HCT116 (cell line): Measurements from ENCODE around the gene SPAG4. TPM values are rescaled to one million over a fixed set of nuclear protein-coding genes. Genes with fewer than 3 reads are reported as not detected.

Experiments used
- ATAC-seq: fragments of 200-7000 bp; cut with Tn5 transposase; 2 replicates; pipeline ENCODE4 v1.9.1; 2020; ENCODE audit warnings: mild to moderate bottlenecking, moderate library complexity
- BruUV-seq: library from RNA; stranded (reverse); fragments of 400-500 nt; replicated peaks from 2 replicates; lab custom pipeline; 2021; lab: Mats Ljungman, UMichigan
- CTCF ChIA-PET: fragments of 300-600 bp; sonication (Branson Sonifier 250); formaldehyde crosslinking; loops from one replicate; lab custom pipeline; 2021; ENCODE audit warnings: antibody characterized with exemption; lab: Charles Lee
- POLR2A ChIA-PET: fragments of 300-600, 350-600 bp; sonication (Branson Sonifier 250); formaldehyde crosslinking; loops from one replicate; lab custom pipeline; 2021; ENCODE audit warnings: antibody characterized with exemption; lab: Charles Lee
- RAD21 ChIA-PET, 2 experiments: fragments of 300-600 bp; sonication (Branson Sonifier 250); formaldehyde crosslinking; loops; one replicate each; lab custom pipeline; 2023; ENCODE audit warnings: low total read pairs in 2 of 2; ENCODE audit not compliant: uncharacterized antibody in 2 of 2, unreplicated experiment in 2 of 2, low non-redundant PET in 1 of 2; lab: Charles Lee
- DNase-seq: peaks from one replicate; pipeline ENCODE4 v3.0.0-alpha.2; 2010; ENCODE audit warnings: low read depth, low spot score
- H2AFZ ChIP-seq: fragments of 200-600 bp; shearing (Covaris generic), sonication (generic); 2 replicates; pipeline ENCODE4 v1.6.1; 2017; ENCODE audit warnings: low read depth, mixed run types, mixed read lengths, antibody characterized with exemption, low read length; ENCODE audit not compliant: poor library complexity, severe bottlenecking
- H3K27ac ChIP-seq: 2 replicates; pipeline ENCODE4 v1.5.1; 2012; ENCODE audit warnings: low read depth, low read length
- H3K27me3 ChIP-seq: fragments of 200-600 bp; sonication (generic); 2 replicates; pipeline ENCODE4 v1.6.1; 2016; ENCODE audit warnings: mixed run types, low read length, mixed read lengths; ENCODE audit not compliant: insufficient read depth
- H3K36me3 ChIP-seq, 2 experiments: fragments of 200-500 bp in 1 of 2; fragments of 200-600 bp in 1 of 2; sonication (Bioruptor generic) in 1 of 2; sonication (generic) in 1 of 2; 2 replicates each; pipeline versions ENCODE4 v1.5.1 to v1.6.1; 2014 to 2016; ENCODE audit warnings: low read length in 2 of 2, inconsistent platforms in 1 of 2, mixed read lengths in 1 of 2, mixed run types in 1 of 2; ENCODE audit not compliant: insufficient read depth in 2 of 2, control insufficient read depth in 1 of 2
- H3K4me1 ChIP-seq, 2 experiments: fragments of 200-600 bp in 1 of 2; sonication (generic) in 1 of 2; 2 replicates each; pipeline versions ENCODE4 v1.5.1 to v1.6.1; 2012 to 2017; ENCODE audit warnings: low read length in 2 of 2, inconsistent platforms in 1 of 2, mild to moderate bottlenecking in 1 of 2, mixed read lengths in 1 of 2, mixed run types in 1 of 2, moderate library complexity in 1 of 2; ENCODE audit not compliant: insufficient read depth in 2 of 2, control insufficient read depth in 1 of 2
- H3K4me2 ChIP-seq: fragments of 200-600 bp; sonication (generic); 2 replicates; pipeline ENCODE4 v1.6.1; 2017; ENCODE audit warnings: mixed run types, low read length, mixed read lengths
- H3K4me3 ChIP-seq, 2 experiments: fragments of 200-600 bp in 1 of 2; sonication (generic) in 1 of 2; replicated peaks in 1 of 2; 2 replicates each; pipeline ENCODE4 v1.5.1; 2011 to 2016; ENCODE audit warnings: low read length in 2 of 2, control low read depth in 1 of 2, low read depth in 1 of 2, mild to moderate bottlenecking in 1 of 2, mixed read lengths in 1 of 2, mixed run types in 1 of 2
- H3K79me2 ChIP-seq: fragments of 200-600 bp; sonication (generic); 2 replicates; pipeline ENCODE4 v1.6.1; 2017; ENCODE audit warnings: mild to moderate bottlenecking, mixed run types, low read length, moderate library complexity, mixed read lengths; ENCODE audit not compliant: insufficient read depth
- H3K9ac ChIP-seq: fragments of 200-600 bp; sonication (generic); 2 replicates; pipeline ENCODE4 v1.6.1; 2016; ENCODE audit warnings: low read length, mixed read lengths
- H3K9me2 ChIP-seq: fragments of 200-600 bp; sonication (generic), shearing (Covaris generic); 2 replicates; pipeline ENCODE4 v1.6.1; 2017; ENCODE audit warnings: mixed run types, mild to moderate bottlenecking, moderate library complexity; ENCODE audit not compliant: insufficient read depth
- H3K9me3 ChIP-seq, 2 experiments: fragments of 200-500 bp in 1 of 2; fragments of 200-600 bp in 1 of 2; sonication (Bioruptor generic) in 1 of 2; sonication (generic) in 1 of 2; 2 replicates each; pipeline ENCODE4 v1.6.1; 2014 to 2017; ENCODE audit warnings: low read length in 2 of 2, mixed read lengths in 2 of 2, inconsistent platforms in 1 of 2, low read depth in 1 of 2, mild to moderate bottlenecking in 1 of 2, mixed run types in 1 of 2, moderate library complexity in 1 of 2; ENCODE audit not compliant: control insufficient read depth in 1 of 2, insufficient read depth in 1 of 2
- H4K20me1 ChIP-seq: fragments of 200-600 bp; sonication (generic), shearing (Covaris generic); 2 replicates; pipeline ENCODE4 v1.6.1; 2017; ENCODE audit warnings: mixed run types, mild to moderate bottlenecking, moderate library complexity; ENCODE audit not compliant: insufficient read depth
- ATF3 ChIP-seq: IDR thresholded peaks from 2 replicates; pipeline ENCODE4 v1.6.1; 2012
- CBX3 ChIP-seq: IDR thresholded peaks from 2 replicates; pipeline ENCODE4 v1.6.1; 2012; ENCODE audit warnings: low read depth
- CEBPB ChIP-seq: IDR thresholded peaks from 2 replicates; pipeline ENCODE4 v1.6.1; 2012; ENCODE audit warnings: low read depth
- CTCF ChIP-seq, 3 experiments: fragments of 200-600 bp in 1 of 3; sonication (generic) in 1 of 3; IDR thresholded peaks in 2 of 3; conservative IDR thresholded peaks in 1 of 3; 2 replicates each; pipeline ENCODE4 v1.5.1; 2012 to 2017; ENCODE audit warnings: low read depth in 2 of 3, low read length in 2 of 3, antibody characterized with exemption in 1 of 3, borderline replicate concordance in 1 of 3, control low read depth in 1 of 3, mild to moderate bottlenecking in 1 of 3, mixed read lengths in 1 of 3, mixed run types in 1 of 3, moderate library complexity in 1 of 3; ENCODE audit not compliant: insufficient read depth in 1 of 3
- EGR1 ChIP-seq: IDR thresholded peaks from 2 replicates; pipeline ENCODE4 v1.6.1; 2012; ENCODE audit warnings: low read depth
- ELF1 ChIP-seq: IDR thresholded peaks from 2 replicates; pipeline ENCODE4 v1.6.1; 2012; ENCODE audit warnings: low read depth, borderline replicate concordance
- EZH2 ChIP-seq: fragments of 200-600 bp; sonication (generic); IDR thresholded peaks from 2 replicates; pipeline ENCODE4 v1.6.1; 2017; ENCODE audit warnings: antibody characterized with exemption, mixed run types
- FOSL1 ChIP-seq: IDR thresholded peaks from 2 replicates; pipeline ENCODE4 v1.6.1; 2012; ENCODE audit warnings: low read depth
- POLR2AphosphoS5 ChIP-seq: IDR thresholded peaks from 2 replicates; pipeline ENCODE4 v1.6.1; 2011; ENCODE audit warnings: mild to moderate bottlenecking, low read depth, low read length, moderate library complexity
- SIN3A ChIP-seq: IDR thresholded peaks from 2 replicates; pipeline ENCODE4 v1.6.1; 2012; ENCODE audit warnings: low read depth
- SP1 ChIP-seq: IDR thresholded peaks from 2 replicates; pipeline ENCODE4 v1.6.1; 2012; ENCODE audit warnings: low read depth
- SRF ChIP-seq: IDR thresholded peaks from 2 replicates; pipeline ENCODE4 v1.6.1; 2012; ENCODE audit warnings: low read depth
- TCF7L2 ChIP-seq: IDR thresholded peaks from 2 replicates; pipeline ENCODE4 v1.7.0; 2011; ENCODE audit warnings: borderline replicate concordance, inconsistent platforms; ENCODE audit not compliant: insufficient read depth, insufficient read length; ENCODE audit errors: extremely low read depth
- YY1 ChIP-seq: IDR thresholded peaks from 2 replicates; pipeline ENCODE4 v1.6.1; 2011; ENCODE audit warnings: low read length, low read depth, moderate library complexity, mild to moderate bottlenecking; ENCODE audit not compliant: insufficient replicate concordance; ENCODE audit errors: extremely low read depth
- intact Hi-C: fragments of 100-400 bp; cut with micrococcal nuclease; formaldehyde crosslinking; loops from 2 replicates; pipeline ENCODE4 v1.10.0; 2022
- total RNA-seq: library from RNA; stranded (reverse); gene quantifications from one replicate; pipeline ENCODE4 v1.2.1, GENCODE V29; 2021; ENCODE audit not compliant: unreplicated experiment
- TF ChIP-seq, protein P1 (sequence below): IDR thresholded peaks from 2 replicates; pipeline ENCODE4 v1.6.1; 2012; ENCODE audit warnings: low read depth
- TF ChIP-seq, protein P2 (sequence below): IDR thresholded peaks from 2 replicates; pipeline ENCODE4 v1.6.1; 2012
- TF ChIP-seq, protein P3 (sequence below): IDR thresholded peaks from 2 replicates; pipeline ENCODE4 v1.6.1; 2011; ENCODE audit warnings: mild to moderate bottlenecking, low read length, moderate library complexity; ENCODE audit not compliant: insufficient replicate concordance; ENCODE audit errors: extremely low read depth

Gene SPAG4
- total RNA-seq, 1 experiment from 2014 or later, result 6.2 TPM

DNA sequence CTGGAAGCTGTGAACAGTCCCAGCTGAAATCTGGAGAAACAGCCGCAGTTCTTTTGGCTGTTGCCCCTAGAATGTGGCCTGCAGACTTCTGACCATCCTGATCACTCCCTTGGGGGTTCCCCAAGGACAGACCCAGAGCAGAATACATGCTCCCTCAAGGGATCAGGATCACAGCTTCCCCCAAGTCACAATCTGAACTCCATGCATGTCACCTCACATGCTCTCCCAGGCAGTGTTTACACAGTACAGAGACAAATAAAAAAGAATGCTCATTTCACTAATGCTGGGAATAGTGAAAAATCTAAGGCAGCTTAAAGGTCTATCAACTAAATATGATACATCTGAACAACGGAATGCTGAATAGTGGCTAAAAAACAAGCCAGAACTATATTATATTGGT lies 20.5 kb downstream of the SPAG4 start:
- H3K27ac ChIP-seq, result no peak overlapping the region
- BruUV-seq, result no TSS peak
- ATAC-seq, result no peak
- peaks cover 7% of the 10 kb centered on the region; the same call in 1 of the 2 replicates for H4K20me1 ChIP-seq
- CTCF ChIA-PET, result no interaction called here
- no peak overlapping the region for H3K4me2 ChIP-seq
- POLR2A ChIA-PET, result no interaction called here
- no peaks in the 10 kb centered on the region for H3K9me3 ChIP-seq
- RAD21 ChIA-PET, result no interaction called here
- no peak for TF ChIP-seq SRF
- no peak for TF ChIP-seq EZH2
- TF ChIP-seq SP1, result no peak
- no peak for TF ChIP-seq EGR1
- TF ChIP-seq, protein P1, sequence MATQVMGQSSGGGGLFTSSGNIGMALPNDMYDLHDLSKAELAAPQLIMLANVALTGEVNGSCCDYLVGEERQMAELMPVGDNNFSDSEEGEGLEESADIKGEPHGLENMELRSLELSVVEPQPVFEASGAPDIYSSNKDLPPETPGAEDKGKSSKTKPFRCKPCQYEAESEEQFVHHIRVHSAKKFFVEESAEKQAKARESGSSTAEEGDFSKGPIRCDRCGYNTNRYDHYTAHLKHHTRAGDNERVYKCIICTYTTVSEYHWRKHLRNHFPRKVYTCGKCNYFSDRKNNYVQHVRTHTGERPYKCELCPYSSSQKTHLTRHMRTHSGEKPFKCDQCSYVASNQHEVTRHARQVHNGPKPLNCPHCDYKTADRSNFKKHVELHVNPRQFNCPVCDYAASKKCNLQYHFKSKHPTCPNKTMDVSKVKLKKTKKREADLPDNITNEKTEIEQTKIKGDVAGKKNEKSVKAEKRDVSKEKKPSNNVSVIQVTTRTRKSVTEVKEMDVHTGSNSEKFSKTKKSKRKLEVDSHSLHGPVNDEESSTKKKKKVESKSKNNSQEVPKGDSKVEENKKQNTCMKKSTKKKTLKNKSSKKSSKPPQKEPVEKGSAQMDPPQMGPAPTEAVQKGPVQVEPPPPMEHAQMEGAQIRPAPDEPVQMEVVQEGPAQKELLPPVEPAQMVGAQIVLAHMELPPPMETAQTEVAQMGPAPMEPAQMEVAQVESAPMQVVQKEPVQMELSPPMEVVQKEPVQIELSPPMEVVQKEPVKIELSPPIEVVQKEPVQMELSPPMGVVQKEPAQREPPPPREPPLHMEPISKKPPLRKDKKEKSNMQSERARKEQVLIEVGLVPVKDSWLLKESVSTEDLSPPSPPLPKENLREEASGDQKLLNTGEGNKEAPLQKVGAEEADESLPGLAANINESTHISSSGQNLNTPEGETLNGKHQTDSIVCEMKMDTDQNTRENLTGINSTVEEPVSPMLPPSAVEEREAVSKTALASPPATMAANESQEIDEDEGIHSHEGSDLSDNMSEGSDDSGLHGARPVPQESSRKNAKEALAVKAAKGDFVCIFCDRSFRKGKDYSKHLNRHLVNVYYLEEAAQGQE, result no peak
- TF ChIP-seq YY1, result no peak
- no peak for TF ChIP-seq ELF1
- TF ChIP-seq, protein P2, sequence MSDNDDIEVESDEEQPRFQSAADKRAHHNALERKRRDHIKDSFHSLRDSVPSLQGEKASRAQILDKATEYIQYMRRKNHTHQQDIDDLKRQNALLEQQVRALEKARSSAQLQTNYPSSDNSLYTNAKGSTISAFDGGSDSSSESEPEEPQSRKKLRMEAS, result no peak
- no peak for TF ChIP-seq SIN3A
- no peak for TF ChIP-seq TCF7L2
- TF ChIP-seq FOSL1, result no peak
- TF ChIP-seq CEBPB, result no peak
- TF ChIP-seq POLR2AphosphoS5, result no peak
- no peak for TF ChIP-seq CBX3
- TF ChIP-seq, protein P3, sequence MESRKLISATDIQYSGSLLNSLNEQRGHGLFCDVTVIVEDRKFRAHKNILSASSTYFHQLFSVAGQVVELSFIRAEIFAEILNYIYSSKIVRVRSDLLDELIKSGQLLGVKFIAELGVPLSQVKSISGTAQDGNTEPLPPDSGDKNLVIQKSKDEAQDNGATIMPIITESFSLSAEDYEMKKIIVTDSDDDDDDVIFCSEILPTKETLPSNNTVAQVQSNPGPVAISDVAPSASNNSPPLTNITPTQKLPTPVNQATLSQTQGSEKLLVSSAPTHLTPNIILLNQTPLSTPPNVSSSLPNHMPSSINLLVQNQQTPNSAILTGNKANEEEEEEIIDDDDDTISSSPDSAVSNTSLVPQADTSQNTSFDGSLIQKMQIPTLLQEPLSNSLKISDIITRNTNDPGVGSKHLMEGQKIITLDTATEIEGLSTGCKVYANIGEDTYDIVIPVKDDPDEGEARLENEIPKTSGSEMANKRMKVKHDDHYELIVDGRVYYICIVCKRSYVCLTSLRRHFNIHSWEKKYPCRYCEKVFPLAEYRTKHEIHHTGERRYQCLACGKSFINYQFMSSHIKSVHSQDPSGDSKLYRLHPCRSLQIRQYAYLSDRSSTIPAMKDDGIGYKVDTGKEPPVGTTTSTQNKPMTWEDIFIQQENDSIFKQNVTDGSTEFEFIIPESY, result no peak
- TF ChIP-seq ATF3, result no peak
- TF ChIP-seq CTCF (IDR thresholded peaks at IDR 0.05 in 2 of 3, conservative IDR thresholded peaks at IDR 0.05 in 1 of 3; ENCODE audit: borderline replicate concordance in 1 of 3, insufficient read depth in 1 of 3, low read depth in 2 of 3, low read length in 2 of 3), result no peak
- TF ChIP-seq, all 23 proteins: peak for 0
- no peaks in the 10 kb centered on the region for H3K27me3 ChIP-seq
- intact Hi-C loops, result no loop called here
- no peaks in the 10 kb centered on the region for H3K9me2 ChIP-seq
- H2AFZ ChIP-seq, result no peak overlapping the region
- H3K79me2 ChIP-seq, result peaks cover 69% of the 10 kb centered on the region
- H3K4me1 ChIP-seq, result no peaks in the 10 kb centered on the region
- no peak for DNase-seq
- H3K36me3 ChIP-seq, result peaks cover 4 to 13% of the 10 kb centered on the region in 2 experiments; a peak in 3 of 4 replicates
- no peak overlapping the region for H3K4me3 ChIP-seq
- no peak overlapping the region for H3K9ac ChIP-seq
